GM12878 (cell line): ENCODE data around the gene DTX3. TPM values are rescaled to one million over a fixed set of nuclear protein-coding genes. Genes with fewer than 3 reads are reported as not detected.

Experiments
- ATAC-seq: fragments of 200-7000 bp; cut with Tn5 transposase; 3 replicates; pipeline ENCODE4 v1.9.1; 2020; ENCODE audit warnings: mild to moderate bottlenecking, moderate library complexity
- BruUV-seq: library from RNA; stranded (reverse); fragments of 400-500 nt; replicated peaks from 2 replicates; lab custom pipeline; 2021; lab: Mats Ljungman, UMichigan
- CTCF ChIA-PET: fragments of 300-600 bp; sonication (Branson Sonifier 250); formaldehyde crosslinking; extraction: SDS; loops from one replicate; lab custom pipeline; 2021; ENCODE audit warnings: inconsistent platforms; lab: Yijun Ruan, JAX
- POLR2A ChIA-PET: fragments of 350-600 bp; formaldehyde crosslinking; extraction: SDS; loops from one replicate; lab custom pipeline; 2021; ENCODE audit warnings: inconsistent platforms; lab: Charles Lee
- RAD21 ChIA-PET: fragments of 300-600 bp; sonication (Branson Sonifier 250); formaldehyde crosslinking; loops from one replicate; lab custom pipeline; 2023; ENCODE audit warnings: antibody characterized with exemption; ENCODE audit not compliant: unreplicated experiment; lab: Charles Lee
- SMC1A ChIA-PET: fragments of 300-600 bp; sonication (Branson Sonifier 250); formaldehyde crosslinking; loops from one replicate; lab custom pipeline; 2023; ENCODE audit not compliant: unreplicated experiment, uncharacterized antibody; lab: Charles Lee
- DNase-seq: peaks from one replicate; pipeline ENCODE4 v3.0.0-alpha.2; 2011; ENCODE audit warnings: low read depth, low spot score
- FAIRE-seq: peaks from 3 replicates; lab custom pipeline; 2011; peaks lifted over from hg19 to GRCh38; lab: Jason Lieb, UNC
- H2AFZ ChIP-seq: 2 replicates; pipeline ENCODE4 v1.6.0; 2011; ENCODE audit warnings: low read depth, low read length, control low read depth; ENCODE audit not compliant: control insufficient read depth
- H3K27ac ChIP-seq: 2 replicates; pipeline ENCODE4 v1.5.1; 2011; ENCODE audit warnings: control low read depth; ENCODE audit not compliant: control insufficient read depth, insufficient read depth
- H3K27me3 ChIP-seq, 2 experiments: replicated peaks in 1 of 2; 2 replicates each; pipeline versions ENCODE4 v1.6.0 to v1.6.1; 2011; ENCODE audit warnings: low read length in 1 of 2; ENCODE audit not compliant: control insufficient read depth in 2 of 2, insufficient read depth in 2 of 2
- H3K36me3 ChIP-seq, 2 experiments: 2 replicates each; pipeline ENCODE4 v1.5.1; 2011; ENCODE audit warnings: low read length in 1 of 2; ENCODE audit not compliant: control insufficient read depth in 2 of 2, insufficient read depth in 2 of 2
- H3K4me1 ChIP-seq: 2 replicates; pipeline ENCODE4 v1.6.1; 2011; ENCODE audit warnings: mild to moderate bottlenecking, low read length, moderate library complexity, mixed read lengths; ENCODE audit not compliant: control insufficient read depth, insufficient read depth
- H3K4me2 ChIP-seq: 2 replicates; pipeline ENCODE4 v1.6.0; 2011; ENCODE audit warnings: control low read depth; ENCODE audit not compliant: control insufficient read depth, insufficient read depth
- H3K4me3 ChIP-seq: fragments of 200-600 bp; sonication (generic); 2 replicates; pipeline ENCODE4 v1.5.1; 2016
- H3K79me2 ChIP-seq: 2 replicates; pipeline ENCODE4 v1.6.0; 2011; ENCODE audit warnings: low read length; ENCODE audit not compliant: control insufficient read depth, insufficient read depth
- H3K9ac ChIP-seq: 2 replicates; pipeline ENCODE4 v1.8.0; 2011; ENCODE audit warnings: low read length, control low read depth, mixed read lengths; ENCODE audit not compliant: control insufficient read depth, insufficient read depth
- H3K9me3 ChIP-seq: replicated peaks from 3 replicates; pipeline ENCODE4 v1.5.1; 2011; ENCODE audit warnings: mild to moderate bottlenecking, low read length; ENCODE audit not compliant: control insufficient read depth, insufficient read depth
- H4K20me1 ChIP-seq: 2 replicates; pipeline ENCODE4 v1.6.0; 2011; ENCODE audit not compliant: control insufficient read depth, insufficient read depth
- CBFB ChIP-seq: IDR thresholded peaks from 2 replicates; pipeline ENCODE4 v1.6.1; 2016; ENCODE audit warnings: antibody characterized with exemption, low read depth
- CEBPZ ChIP-seq: fragments of 150-350 bp; IDR thresholded peaks from 2 replicates; pipeline ENCODE4 v1.6.1; 2016; ENCODE audit warnings: low read depth, low read length
- CUX1 ChIP-seq: IDR thresholded peaks from 2 replicates; pipeline ENCODE4 v1.6.1; 2012; ENCODE audit warnings: improper control_type of control experiment, low read depth, low read length; ENCODE audit not compliant: insufficient replicate concordance
- E4F1 ChIP-seq: fragments of 450-650 bp; IDR thresholded peaks from 2 replicates; pipeline ENCODE4 v1.6.1; 2018; ENCODE audit warnings: borderline replicate concordance, mild to moderate bottlenecking; ENCODE audit not compliant: partially characterized antibody
- IKZF1 ChIP-seq: fragments of 450-650 bp; conservative IDR thresholded peaks from 2 replicates; pipeline ENCODE4 v1.6.1; 2017; ENCODE audit warnings: antibody characterized with exemption, mild to moderate bottlenecking
- LARP7 ChIP-seq: fragments of 450-650 bp; IDR thresholded peaks from 2 replicates; pipeline ENCODE4 v1.6.1; 2017; ENCODE audit warnings: mild to moderate bottlenecking
- MTA2 ChIP-seq: fragments of 450-650 bp; IDR thresholded peaks from 2 replicates; pipeline ENCODE4 v1.6.1; 2016; ENCODE audit warnings: low read depth, mild to moderate bottlenecking, moderate library complexity
- POU2F2 ChIP-seq: IDR thresholded peaks from 3 replicates; pipeline ENCODE4 v1.6.1; 2011; ENCODE audit warnings: low read depth, mild to moderate bottlenecking, low read length, borderline replicate concordance
- TAF1 ChIP-seq: IDR thresholded peaks from 2 replicates; pipeline ENCODE4 v1.6.1; 2011; ENCODE audit warnings: mild to moderate bottlenecking, low read depth, low read length, borderline replicate concordance
- WGBS: methylation state at CpG from one replicate; pipeline ENCODE4 v1.1.6; 2016; ENCODE audit warnings: low lambda C conversion rate; ENCODE audit not compliant: insufficient replicate concordance, insufficient coverage; ENCODE audit errors: missing lambda C conversion rate; 5-methylcytosine and 5-hydroxymethylcytosine counted together
- in situ Hi-C: fragments of 300-500 bp; cut with MboI; formaldehyde crosslinking; loops from 9 replicates; pipeline ENCODE4 v1.14.3; 2018; ENCODE audit warnings: mixed read lengths
- intact Hi-C: fragments of 100-400 bp; cut with micrococcal nuclease; formaldehyde crosslinking; loops from one replicate; pipeline ENCODE4 v1.14.2; 2022; ENCODE audit not compliant: unreplicated experiment
- polyA plus RNA-seq, 11 experiments: library from polyadenylated mRNA; depleted of rRNA in 4 of 11; unstranded in 6 of 11; stranded (reverse) in 5 of 11; fragments of >200 nt; fragmentation: Nextera tagmentation in 4 of 11; fragmentation: Illumina TruSeq in 1 of 11; extraction: Ambion mirVana in 4 of 11; extraction: Trizol in 1 of 11; gene quantifications; 1 replicate in 1 of 11; 2 replicates in 10 of 11; pipeline versions ENCODE4 v1.2.1 to v1.2.3, GENCODE V29; 2011 to 2016; ENCODE audit warnings: inconsistent platforms in 2 of 11, missing spikeins in 2 of 11, low read depth in 1 of 11
- total RNA-seq, 4 experiments: library from RNA; depleted of rRNA in 3 of 4; stranded (reverse); fragments of >200 nt in 3 of 4; fragmentation: Illumina TruSeq in 1 of 4; extraction: Trizol in 1 of 4; gene quantifications; 2 replicates each; pipeline versions ENCODE4 v1.2.1 to v1.2.3, GENCODE V29; 2013 to 2021

The DTX3 gene
- total and polyA plus RNA-seq, 10 of the 15 experiments (the other 5 are each of a cell fraction or from before 2014, with no cell fraction given), result 1.1 to 13.6 (median 5.6) TPM

- no peak for TF ChIP-seq CEBPZ
Measured at GRCh38 chr12:57571926-57572762, 32.5 kb upstream of the DTX3 start (continued).

- BruUV-seq, result no TSS peak
- TF ChIP-seq CBFB (no peak), TAF1 (no peak), E4F1 (no peak), IKZF1 (no peak), MTA2 (no peak), POU2F2 (no peak), CUX1 (no peak), LARP7 (no peak)
Measured at GRCh38 chr12:57574795-57575194, 29.8 kb upstream of the DTX3 start.

More at GRCh38 chr12:57574795-57575194, 29.8 kb upstream of the DTX3 start:
- ATAC-seq (no peak), DNase-seq (no peak), FAIRE-seq (no peak)
- H3K27me3 ChIP-seq, result no peaks in the 10 kb centered on the region; a peak in 1 of 4 replicates
- H3K9me3 ChIP-seq, result no peaks in the 10 kb centered on the region
- intact Hi-C loops, result no loop called here
- H3K9ac ChIP-seq, result no peak overlapping the region
- no peak overlapping the region for H3K4me2 ChIP-seq
- whole genome bisulfite sequencing, result 56% methylated on average over 10 of the region's 10 CpGs
- in situ Hi-C loops, result no loop called here
- no peak overlapping the region for H2AFZ ChIP-seq
- CTCF ChIA-PET, result interaction anchor here (0.7 to 2.0 kb wide), 4 partner anchors 9 to 67 kb away, joined by 3 to 7 read pairs (median 6); no protein-coding TSS in a partner anchor
- no peak overlapping the region for H3K27ac ChIP-seq
- SMC1A ChIA-PET, result interaction anchor here (1.0 kb wide), 1 partner anchor 48 kb away, joined by 3 read pairs; no protein-coding TSS in a partner anchor
- no peak overlapping the region for H3K4me3 ChIP-seq
- no peaks in the 10 kb centered on the region for H3K79me2 ChIP-seq
- no peaks in the 10 kb centered on the region for H3K4me1 ChIP-seq
- H4K20me1 ChIP-seq, result no peaks in the 10 kb centered on the region
- POLR2A ChIA-PET, result interaction anchor here (0.7 kb wide), 1 partner anchor 62 kb away, joined by 3 read pairs; no protein-coding TSS in a partner anchor
- H3K36me3 ChIP-seq, result no peaks in the 10 kb centered on the region
- RAD21 ChIA-PET, result interaction anchor here (1.0 to 1.3 kb wide), 2 partner anchors 98 to 116 kb away, joined by 3 to 5 read pairs; no protein-coding TSS in a partner anchor
